GM18951 (cell line): ENCODE data around the gene MBOAT1.

Experiments used
- POLR2A ChIP-seq: IDR thresholded peaks from 4 replicates; pipeline ENCODE4 v1.6.1; 2011; ENCODE audit warnings: mild to moderate bottlenecking; ENCODE audit not compliant: insufficient read length, insufficient read depth; ENCODE audit errors: extremely low read depth
- in situ Hi-C: fragments of 300-500 bp; cut with MboI; formaldehyde crosslinking; loops from one replicate; pipeline ENCODE4 v1.12.0; 2022; ENCODE audit warnings: low sequenced_read_pairs, mixed read lengths, inconsistent platforms; ENCODE audit not compliant: unreplicated experiment

MBOAT1 gene

DNA sequence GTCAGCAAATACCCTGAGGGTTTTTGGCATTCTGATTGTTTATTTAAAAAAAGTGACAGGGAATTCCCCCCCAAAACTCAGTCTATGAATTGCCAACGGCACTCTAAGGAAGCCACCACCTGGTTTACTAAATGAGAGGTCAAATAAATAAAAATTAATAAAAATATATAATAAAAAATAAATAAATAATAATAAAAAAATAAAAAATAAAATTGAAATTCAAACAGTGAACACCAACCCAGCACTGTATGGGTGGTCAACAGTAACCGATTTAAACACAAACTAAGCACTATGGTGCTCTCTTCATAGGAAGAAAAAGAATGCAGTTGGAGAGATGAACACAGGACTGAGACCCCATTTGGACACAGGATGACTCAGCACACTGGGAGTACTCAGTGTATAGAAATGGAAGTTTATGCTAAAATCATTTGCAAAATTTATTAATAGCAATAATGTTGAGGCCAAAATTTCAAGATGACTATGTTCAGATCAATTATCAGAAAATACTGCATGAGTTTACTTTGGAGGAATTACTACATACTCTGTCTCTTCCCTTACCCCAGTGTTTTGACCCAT lies 98.5 kb downstream of the MBOAT1 start:
- in situ Hi-C loops, result no loop called here
- TF ChIP-seq POLR2A, result no peak

DNA sequence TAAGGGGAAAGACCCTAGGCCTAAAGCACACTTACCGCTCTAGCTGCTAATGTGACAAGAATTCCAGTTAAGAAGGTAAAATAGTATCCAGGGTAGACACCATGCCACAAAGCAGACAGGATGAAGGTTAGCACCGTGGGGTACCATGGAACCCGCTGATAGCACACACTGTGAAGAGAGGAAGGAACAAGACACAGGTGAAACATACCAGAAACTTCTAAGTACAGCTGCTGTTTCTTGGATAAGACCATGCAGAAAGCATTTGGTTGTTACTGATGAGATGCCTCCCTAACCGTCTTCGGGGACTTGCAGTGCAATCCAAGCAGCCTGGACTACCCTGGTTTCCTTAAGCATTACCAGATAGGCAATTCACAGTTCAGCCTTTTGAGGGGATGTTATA lies 99.4 kb downstream of the MBOAT1 start:
- no peak for TF ChIP-seq POLR2A
- in situ Hi-C loops, result no loop called here

DNA sequence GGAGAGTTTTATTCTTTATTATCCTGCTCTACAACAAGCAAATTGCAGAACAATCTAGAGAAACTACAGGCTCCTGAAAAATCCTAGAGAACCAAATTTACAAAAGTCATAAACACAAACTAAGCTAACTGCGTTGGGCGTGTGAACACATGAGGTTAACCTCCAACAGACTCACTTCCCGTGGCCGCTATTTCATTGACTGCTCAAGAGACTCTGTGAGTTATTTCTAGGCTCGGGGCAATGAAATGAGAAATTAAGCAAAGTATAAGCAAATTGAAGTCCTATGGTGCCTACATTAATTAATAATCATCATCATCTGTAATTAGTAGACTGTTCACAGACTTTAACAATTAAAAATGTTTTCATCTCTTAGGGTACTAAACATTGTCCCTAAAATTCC lies 100.0 kb downstream of the MBOAT1 start:
- no peak for TF ChIP-seq POLR2A
- in situ Hi-C loops, result no loop called here

DNA sequence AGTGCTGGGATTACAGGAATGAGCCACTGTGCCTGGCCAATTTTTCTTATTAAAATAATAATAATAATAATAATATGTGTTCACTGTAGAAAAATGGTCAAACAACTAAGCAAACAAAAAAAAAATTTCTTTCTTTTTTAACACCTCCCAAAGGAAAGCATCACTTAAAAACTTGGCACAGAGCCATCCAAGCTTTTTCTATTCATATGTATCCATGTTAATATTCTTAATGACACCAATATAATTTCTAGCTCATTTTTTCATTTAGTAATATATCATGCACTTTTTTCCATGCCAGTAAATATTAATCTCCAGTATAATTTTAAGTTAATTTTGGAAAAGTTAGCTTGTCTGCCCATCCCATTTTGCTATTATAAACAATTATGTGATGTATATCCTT lies 101.8 kb downstream of the MBOAT1 start:
- in situ Hi-C loops, result no loop called here
- TF ChIP-seq POLR2A, result no peak

DNA sequence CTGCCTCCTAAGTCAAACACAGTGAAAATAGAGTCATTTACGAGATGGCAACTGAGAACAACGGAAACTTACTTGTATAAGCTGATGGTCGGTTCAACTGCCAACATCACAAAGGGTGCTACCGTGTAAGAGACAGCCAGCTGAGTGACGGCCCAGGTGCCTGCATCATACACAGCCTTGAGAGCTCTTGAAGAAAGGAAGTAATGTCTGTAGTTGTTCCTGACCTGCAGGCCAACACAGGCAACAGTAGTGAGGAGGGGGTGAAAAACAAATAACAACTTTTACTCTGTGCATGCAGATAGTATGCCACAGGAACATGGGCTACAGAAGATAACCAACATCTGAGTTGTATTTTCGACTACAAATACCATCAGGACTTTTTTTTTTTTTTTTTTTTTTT lies 102.7 kb downstream of the MBOAT1 start:
- TF ChIP-seq POLR2A, result no peak
- in situ Hi-C loops, result no loop called here

DNA sequence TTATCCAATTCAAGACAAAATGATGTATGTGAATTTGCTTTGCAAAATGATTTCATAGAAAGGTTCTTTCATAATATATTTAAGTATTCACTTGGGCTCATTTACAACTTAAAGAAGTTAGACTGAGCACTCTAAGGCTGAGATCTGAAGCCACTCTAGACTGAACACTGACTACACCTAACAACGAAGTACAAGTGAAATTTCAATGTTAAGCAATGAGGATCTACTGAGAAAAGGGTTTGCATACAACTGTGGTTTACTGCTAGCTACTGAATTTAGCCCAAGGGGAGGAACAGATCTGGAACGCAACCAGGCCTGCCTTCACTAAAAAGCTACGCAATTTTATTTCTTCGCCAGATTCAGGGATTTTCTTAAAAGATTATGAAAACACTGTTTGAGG lies 106.4 kb downstream of the MBOAT1 start:
- in situ Hi-C loops, result no loop called here
- TF ChIP-seq POLR2A, result no peak

DNA sequence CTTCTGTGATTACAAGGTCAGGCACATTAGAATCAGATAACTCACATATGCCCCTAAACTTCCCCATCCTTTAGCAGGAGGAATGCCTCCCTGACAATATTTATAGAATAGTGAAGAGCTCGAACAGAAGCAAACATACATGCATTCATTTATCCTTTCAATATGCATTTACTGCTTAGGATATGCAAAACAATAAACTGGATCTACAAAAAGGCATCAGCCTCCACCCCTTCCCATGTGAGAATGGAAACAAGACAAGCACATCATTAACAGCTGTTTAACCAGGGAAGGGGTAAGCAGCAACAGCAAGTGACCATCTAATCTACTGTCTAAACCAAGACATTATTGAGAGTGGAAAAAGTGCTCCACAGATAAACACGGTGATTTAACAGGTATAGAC lies 107.6 kb downstream of the MBOAT1 start:
- in situ Hi-C loops, result no loop called here
- no peak for TF ChIP-seq POLR2A

DNA sequence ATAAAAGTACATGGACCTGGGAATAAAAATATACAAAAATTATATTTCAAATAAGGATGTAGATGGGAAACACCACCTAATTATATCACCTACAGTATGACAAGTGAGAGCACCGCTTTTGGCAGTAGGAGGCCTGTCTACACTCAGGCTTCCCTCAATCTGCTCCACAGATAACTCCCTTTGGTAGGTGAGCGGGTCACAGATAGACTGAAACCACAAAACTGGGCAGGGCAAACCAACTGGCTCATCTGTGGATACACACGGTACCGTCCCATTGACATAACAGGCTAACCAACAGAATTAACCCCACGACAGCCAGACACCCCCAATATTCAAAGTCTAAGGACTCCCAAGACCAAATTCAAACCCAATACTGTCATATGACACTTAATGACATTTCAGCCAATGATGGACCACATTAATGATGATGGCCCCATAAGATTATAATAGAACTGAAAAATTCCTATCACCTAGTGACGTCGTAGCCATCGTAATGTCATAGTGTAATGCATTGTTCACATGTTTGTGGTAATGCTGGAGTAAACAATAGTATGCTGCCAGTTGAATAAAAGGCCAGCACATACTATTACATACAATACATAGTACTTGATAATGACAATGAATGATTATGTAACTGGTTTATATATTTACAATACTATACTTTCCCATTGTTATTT lies 109.7 kb downstream of the MBOAT1 start:
- TF ChIP-seq POLR2A, result no peak
- in situ Hi-C loops, result no loop called here

DNA sequence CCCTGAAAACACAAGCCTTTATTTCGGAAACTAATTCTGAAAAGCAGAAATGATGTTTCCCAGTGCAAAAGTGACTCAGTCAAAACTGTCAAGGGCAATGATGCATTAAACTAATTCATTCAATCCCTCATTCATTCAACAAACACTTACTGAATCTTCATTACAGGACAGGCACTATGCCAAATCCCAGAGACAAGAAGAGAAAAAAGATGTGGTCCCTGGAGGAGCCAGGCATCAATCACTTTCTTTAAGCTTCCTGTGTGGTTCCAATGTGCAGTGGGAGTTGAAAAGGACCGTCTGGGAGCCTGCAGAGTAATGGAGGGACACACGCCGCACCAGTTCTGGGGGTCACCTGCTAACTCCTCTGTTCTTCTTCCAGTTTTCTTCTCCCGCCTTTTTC lies 113.1 kb downstream of the MBOAT1 start:
- no peak for TF ChIP-seq POLR2A
- in situ Hi-C loops, result loop anchor here (10.0 kb wide), 1 partner anchor 426 kb away; no protein-coding TSS in a partner anchor

DNA sequence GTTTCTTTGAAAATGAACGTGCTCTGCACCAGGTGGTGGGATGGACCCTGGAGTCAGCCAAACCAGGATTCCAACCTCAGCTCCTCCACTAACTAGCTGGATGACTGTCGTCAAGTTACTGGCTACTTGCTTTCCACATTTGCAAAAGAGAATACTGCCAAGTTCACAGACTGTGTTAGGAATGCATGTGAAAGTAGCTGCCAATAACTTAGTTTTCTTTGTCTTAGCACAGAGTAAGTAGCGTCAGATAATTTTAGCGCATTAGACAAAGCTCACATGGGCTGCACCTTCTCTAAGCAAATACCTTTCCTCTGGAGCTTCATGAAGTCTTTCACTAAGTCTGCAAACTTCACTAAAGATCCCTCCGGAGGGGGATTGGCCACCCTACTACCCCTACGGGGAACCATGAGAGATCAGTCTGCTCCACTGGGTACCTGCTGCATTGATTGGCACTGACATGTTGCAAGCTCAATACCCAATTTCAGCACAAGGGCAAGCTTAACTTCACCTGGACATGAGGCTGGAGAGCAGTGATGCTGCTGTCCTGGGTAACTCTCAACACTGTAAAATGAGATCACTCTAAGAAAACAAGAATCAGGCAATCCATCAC lies 113.9 kb downstream of the MBOAT1 start:
- in situ Hi-C loops, result loop anchor here (10.0 kb wide), 1 partner anchor 426 kb away; no protein-coding TSS in a partner anchor
- no peak for TF ChIP-seq POLR2A

DNA sequence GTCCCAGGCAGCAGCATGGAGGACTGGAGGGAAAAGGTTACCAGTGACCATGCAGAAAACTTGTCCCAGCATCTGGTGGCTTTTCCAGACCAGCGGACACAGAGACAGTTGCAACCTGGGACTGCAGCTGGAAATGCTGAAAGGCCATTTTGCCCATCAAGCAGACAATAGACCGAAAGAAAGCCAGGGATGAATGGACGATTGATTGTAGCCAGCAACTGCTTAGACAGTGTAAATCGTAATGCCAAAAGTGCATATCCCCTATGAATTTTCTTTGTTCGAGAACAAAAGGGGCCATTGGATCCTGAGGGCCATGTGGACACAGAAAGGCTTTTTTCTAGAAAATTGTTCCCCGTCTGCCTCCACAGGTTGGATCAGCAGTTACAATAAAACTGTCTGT lies 115.7 kb downstream of the MBOAT1 start:
- no peak for TF ChIP-seq POLR2A
- in situ Hi-C loops, result loop anchor here (10.0 kb wide), 1 partner anchor 428 kb away; no protein-coding TSS in a partner anchor

DNA sequence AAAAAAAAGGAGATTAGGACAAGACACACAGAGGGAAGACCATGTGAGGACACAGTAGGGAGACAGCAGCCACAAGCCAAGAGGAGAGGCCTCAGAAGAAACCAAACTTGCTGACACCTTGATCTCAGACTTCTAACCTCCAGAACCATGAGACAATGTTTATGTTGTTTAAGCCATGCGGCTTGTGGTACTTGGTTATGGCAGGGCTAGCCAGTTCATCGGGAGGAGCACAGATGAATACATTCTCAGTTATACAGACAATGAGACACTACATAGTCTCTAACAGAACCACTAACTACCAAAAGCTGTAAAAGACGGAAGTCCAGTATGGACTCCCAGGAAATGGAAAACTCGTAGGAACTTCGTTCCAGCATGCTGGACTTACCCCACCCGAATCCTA lies 116.8 kb downstream of the MBOAT1 start:
- in situ Hi-C loops, result loop anchor here (10.0 kb wide), 1 partner anchor 429 kb away; no protein-coding TSS in a partner anchor
- no peak for TF ChIP-seq POLR2A

DNA sequence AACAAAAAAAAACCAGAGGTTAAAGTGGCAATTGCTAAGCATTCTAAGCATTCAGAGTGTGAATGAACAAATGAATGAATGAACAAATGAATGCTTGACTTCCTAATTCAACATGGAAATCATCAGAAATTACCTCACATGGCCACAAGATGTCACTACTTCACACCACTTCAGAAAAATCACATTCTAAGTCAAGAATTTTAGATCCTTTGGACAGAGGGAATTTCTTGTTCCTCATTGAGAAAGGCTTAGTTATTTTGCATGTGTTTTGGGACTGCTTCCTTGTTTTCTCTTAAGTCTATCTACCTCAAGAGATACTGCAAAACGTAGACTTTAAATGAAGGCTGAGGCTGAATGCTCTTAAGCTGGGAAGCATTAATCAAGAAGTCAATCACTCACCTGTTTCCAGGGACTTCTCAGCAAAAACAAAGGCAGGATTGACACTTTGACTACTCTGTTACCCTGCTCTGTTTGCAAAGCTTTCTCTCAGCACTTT lies 120.2 kb downstream of the MBOAT1 start:
- no peak for TF ChIP-seq POLR2A
- in situ Hi-C loops, result loop anchor here (10.0 kb wide), 1 partner anchor 433 kb away; no protein-coding TSS in a partner anchor

DNA sequence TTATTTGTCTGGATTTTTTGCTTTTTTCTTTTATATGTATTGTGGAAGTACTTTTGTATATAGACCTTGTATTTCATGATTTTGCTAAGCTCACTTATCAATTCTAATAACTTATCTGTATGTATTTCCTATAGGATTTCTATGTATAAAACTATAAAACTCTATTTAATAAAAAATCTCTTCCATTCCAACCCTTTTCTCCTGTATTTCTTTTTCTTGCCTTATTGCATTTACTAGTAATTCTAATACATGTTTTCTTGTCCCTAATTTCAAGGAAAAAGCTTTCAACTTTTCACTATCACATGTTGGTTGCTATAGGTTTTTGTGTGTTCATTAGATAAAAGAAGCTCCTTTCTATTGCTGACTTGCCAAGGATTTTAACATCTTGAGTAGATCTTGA lies 125.3 kb downstream of the MBOAT1 start:
- in situ Hi-C loops, result no loop called here
- no peak for TF ChIP-seq POLR2A
